Osteoblast (primary cell): ENCODE data around the gene CKAP2L. TPM values are rescaled to one million over a fixed set of nuclear protein-coding genes. Genes with fewer than 3 reads are reported as not detected.
A peak's percentile ranks its signal among the peaks of the same experiment; 100 is the strongest.
"Not testable (repeated sequence)": the region's sequence is repeated elsewhere in the genome, so short reads cannot be mapped to it uniquely, and the experiment has no call there.

ENCODE experiments used
- DNase-seq: peaks from one replicate; pipeline ENCODE4 v3.0.0; 2011; ENCODE audit warnings: low spot score, mixed read lengths; ENCODE audit not compliant: insufficient read length; ENCODE audit errors: missing footprints
- H2AFZ ChIP-seq: 2 replicates; pipeline ENCODE4 v1.6.0; 2011; ENCODE audit warnings: mild to moderate bottlenecking, low read length
- H3K27ac ChIP-seq: 2 replicates; pipeline ENCODE4 v1.5.1; 2011; ENCODE audit warnings: mild to moderate bottlenecking, low read depth, low read length, moderate library complexity
- H3K27me3 ChIP-seq: 2 replicates; pipeline ENCODE4 v1.6.0; 2012; ENCODE audit warnings: mild to moderate bottlenecking, control low read depth, inconsistent platforms, low read length, moderate library complexity; ENCODE audit not compliant: insufficient read depth
- H3K36me3 ChIP-seq: 2 replicates; pipeline ENCODE4 v1.5.1; 2011; ENCODE audit warnings: mild to moderate bottlenecking, low read length, control low read depth, moderate library complexity; ENCODE audit not compliant: insufficient read depth
- H3K4me1 ChIP-seq: 2 replicates; pipeline ENCODE4 v1.5.1; 2011; ENCODE audit warnings: mild to moderate bottlenecking, low read length, control low read depth, moderate library complexity; ENCODE audit not compliant: insufficient read depth
- H3K4me2 ChIP-seq: 2 replicates; pipeline ENCODE4 v1.6.0; 2011; ENCODE audit warnings: mild to moderate bottlenecking, low read length; ENCODE audit not compliant: insufficient read depth
- H3K4me3 ChIP-seq: fragments of 200-600 bp; sonication (generic); 3 replicates; pipeline ENCODE4 v1.5.1; 2012; ENCODE audit warnings: mild to moderate bottlenecking, low read length, inconsistent platforms; ENCODE audit not compliant: insufficient read depth
- H3K79me2 ChIP-seq: 2 replicates; pipeline ENCODE4 v1.6.0; 2012; ENCODE audit warnings: mild to moderate bottlenecking, low read length, control low read depth, inconsistent platforms; ENCODE audit not compliant: insufficient read depth
- H3K9me3 ChIP-seq: 2 replicates; pipeline ENCODE4 v1.5.1; 2011; ENCODE audit warnings: low read depth, low read length, control low read depth
- H4K20me1 ChIP-seq: 2 replicates; pipeline ENCODE4 v1.6.0; 2012; ENCODE audit warnings: mild to moderate bottlenecking, low read length, control low read depth; ENCODE audit not compliant: insufficient read depth
- total RNA-seq: library from RNA; depleted of rRNA; stranded (reverse); fragments of >200 nt; gene quantifications from 2 replicates; pipeline ENCODE4 v1.2.3, GENCODE V29; 2012
- TF ChIP-seq, protein P1 (sequence below): IDR thresholded peaks from 2 replicates; pipeline ENCODE4 v1.5.1; 2011; ENCODE audit warnings: mild to moderate bottlenecking, low read depth, low read length, moderate library complexity; ENCODE audit errors: extremely low read depth

CKAP2L gene
- total RNA-seq, 1 donor = 1.1 TPM

DNA sequence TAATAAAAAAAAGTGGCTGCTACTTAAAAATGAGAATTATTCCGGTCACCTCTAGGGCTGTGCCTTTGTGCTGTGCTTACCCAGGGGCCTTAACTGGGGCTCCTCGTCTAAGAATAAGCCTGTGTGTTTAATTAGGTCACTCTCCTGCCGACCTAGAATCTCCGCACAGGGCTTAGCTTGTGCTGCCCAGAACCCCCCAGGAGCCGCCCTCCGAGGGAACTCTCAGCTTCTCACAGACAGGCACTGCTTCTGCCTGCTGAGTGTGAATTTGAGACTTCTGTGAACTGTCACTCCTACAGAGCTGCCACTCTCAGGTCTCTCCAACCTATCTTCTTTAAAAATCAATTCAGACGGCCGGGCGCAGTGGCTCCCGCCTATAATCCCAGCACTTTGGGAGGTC is 55.4 kb downstream of the CKAP2L start:
- Histone ChIP-seq H3K36me3 (no peaks in the 10 kb centered on the region), H3K4me3 (no peak overlapping the region), H3K27ac (no peak overlapping the region), H3K27me3 (no peaks in the 10 kb centered on the region), H3K4me1 (peaks cover 22% of the 10 kb centered on the region), H4K20me1 (no peaks in the 10 kb centered on the region), H3K4me2 (no peak overlapping the region), H3K79me2 (no peaks in the 10 kb centered on the region), H3K9me3 (no peaks in the 10 kb centered on the region), H2AFZ (no peak overlapping the region)
- no peak for DNase-seq
- TF ChIP-seq, protein P1, sequence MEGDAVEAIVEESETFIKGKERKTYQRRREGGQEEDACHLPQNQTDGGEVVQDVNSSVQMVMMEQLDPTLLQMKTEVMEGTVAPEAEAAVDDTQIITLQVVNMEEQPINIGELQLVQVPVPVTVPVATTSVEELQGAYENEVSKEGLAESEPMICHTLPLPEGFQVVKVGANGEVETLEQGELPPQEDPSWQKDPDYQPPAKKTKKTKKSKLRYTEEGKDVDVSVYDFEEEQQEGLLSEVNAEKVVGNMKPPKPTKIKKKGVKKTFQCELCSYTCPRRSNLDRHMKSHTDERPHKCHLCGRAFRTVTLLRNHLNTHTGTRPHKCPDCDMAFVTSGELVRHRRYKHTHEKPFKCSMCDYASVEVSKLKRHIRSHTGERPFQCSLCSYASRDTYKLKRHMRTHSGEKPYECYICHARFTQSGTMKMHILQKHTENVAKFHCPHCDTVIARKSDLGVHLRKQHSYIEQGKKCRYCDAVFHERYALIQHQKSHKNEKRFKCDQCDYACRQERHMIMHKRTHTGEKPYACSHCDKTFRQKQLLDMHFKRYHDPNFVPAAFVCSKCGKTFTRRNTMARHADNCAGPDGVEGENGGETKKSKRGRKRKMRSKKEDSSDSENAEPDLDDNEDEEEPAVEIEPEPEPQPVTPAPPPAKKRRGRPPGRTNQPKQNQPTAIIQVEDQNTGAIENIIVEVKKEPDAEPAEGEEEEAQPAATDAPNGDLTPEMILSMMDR = no peak

DNA sequence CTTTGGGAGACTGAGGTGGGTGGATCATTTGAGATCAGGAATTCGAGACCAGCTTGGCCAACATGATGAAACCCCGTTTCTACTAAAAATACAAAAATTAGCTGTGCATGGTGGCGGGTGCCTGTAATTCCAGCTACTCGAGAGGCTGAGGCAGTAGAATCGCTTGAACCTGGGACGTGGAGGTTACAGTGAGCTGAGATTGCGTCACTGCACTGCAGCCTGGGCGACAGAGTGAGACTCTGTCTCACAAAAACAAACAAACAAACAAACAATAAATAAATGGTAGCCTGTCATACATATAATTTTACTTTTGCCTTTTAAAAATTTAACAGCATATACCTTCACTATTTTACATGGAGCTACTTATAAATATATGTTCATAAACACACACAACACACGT is 57.5 kb downstream of the CKAP2L start:
- not testable (repeated sequence) for H4K20me1 ChIP-seq

DNA sequence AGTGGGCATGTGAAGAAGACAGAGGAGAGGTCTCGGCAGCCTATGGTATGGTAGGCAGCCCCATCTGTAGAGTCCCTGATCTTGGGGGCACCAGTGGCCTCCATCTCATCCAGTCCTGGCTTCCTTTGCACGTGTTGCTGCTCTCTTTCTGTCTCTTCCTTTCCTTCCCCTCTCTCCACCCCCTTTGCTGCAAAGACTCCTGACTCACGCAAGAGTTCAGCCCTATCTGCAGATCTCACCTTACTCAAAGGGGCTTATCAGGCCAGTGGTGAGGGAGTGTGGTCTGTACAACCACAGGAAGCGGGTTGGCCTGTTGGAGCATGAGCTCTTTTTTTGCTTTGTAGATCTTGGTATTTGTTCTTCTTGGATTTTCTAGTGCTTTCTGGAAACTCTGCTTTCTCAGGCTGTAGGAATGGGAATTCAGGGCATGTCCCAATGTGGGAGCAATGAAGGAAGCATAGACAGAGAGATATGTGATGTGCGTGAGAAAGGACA is 58.2 kb downstream of the CKAP2L start:
- Histone ChIP-seq H3K27me3 (no peaks in the 10 kb centered on the region), H3K9me3 (no peaks in the 10 kb centered on the region), H2AFZ (no peak overlapping the region), H4K20me1 (no peaks in the 10 kb centered on the region), H3K4me1 (peaks cover 7% of the 10 kb centered on the region), H3K36me3 (no peaks in the 10 kb centered on the region), H3K79me2 (no peaks in the 10 kb centered on the region), H3K27ac (no peak overlapping the region), H3K4me3 (no peak overlapping the region), H3K4me2 (no peak overlapping the region)
- peak; percentile 6 for DNase-seq
- TF ChIP-seq, protein P1 = no peak

More for the DNA sequence above, 57.5 kb downstream of the CKAP2L start:
- not testable (repeated sequence) for H3K27ac ChIP-seq, H2AFZ ChIP-seq, H3K4me2 ChIP-seq, H3K27me3 ChIP-seq, H3K4me1 ChIP-seq, H3K4me3 ChIP-seq, H3K36me3 ChIP-seq, H3K9me3 ChIP-seq, H3K79me2 ChIP-seq, DNase-seq

DNA sequence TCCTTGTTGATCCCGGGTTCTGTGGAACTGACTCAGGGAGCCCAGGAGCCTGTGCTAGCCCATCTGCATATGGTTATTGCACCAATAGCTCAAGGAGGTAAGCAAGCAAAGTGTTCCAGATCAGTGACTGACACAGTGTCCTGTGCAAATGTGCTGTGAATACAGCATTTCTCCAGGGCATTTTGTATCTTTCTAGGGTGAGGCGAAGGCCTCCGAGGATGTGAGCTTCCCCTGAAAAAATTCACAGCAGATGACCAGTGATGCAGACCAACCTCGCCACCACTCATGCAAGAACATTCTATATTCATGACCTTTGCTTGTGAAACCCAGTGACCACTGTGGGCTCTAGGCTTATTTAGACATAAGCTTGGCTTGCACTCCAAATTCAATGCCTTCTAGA is 58.8 kb downstream of the CKAP2L start:
- no peaks in the 10 kb centered on the region for H3K36me3 ChIP-seq
- DNase-seq = no peak
- H3K27me3 ChIP-seq = no peaks in the 10 kb centered on the region
- peaks cover 7% of the 10 kb centered on the region for H3K4me1 ChIP-seq
- no peaks in the 10 kb centered on the region for H4K20me1 ChIP-seq
- TF ChIP-seq, protein P1 = no peak
- no peak overlapping the region for H3K4me3 ChIP-seq
- H2AFZ ChIP-seq = no peak overlapping the region
- no peak overlapping the region for H3K4me2 ChIP-seq
- no peaks in the 10 kb centered on the region for H3K79me2 ChIP-seq
- no peak overlapping the region for H3K27ac ChIP-seq
- no peaks in the 10 kb centered on the region for H3K9me3 ChIP-seq

DNA sequence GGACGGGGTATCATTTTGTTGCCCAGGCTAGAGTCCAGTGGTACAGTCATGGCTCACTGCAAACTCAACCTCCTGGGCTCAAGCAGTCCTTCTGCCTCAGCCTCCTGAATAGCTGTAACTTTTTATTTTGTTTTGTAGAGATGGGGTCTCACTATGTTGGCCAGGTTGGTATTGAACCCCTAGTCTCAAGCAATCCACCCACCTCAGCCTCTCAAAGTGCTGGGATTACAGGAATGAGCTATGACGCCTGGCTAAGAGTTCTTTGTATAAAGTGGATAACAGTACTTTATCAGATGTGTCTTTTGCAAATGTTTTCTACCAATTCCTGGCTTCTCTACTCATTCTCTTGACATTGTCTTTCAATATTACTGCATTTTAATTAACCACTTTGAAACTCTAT is 60.7 kb downstream of the CKAP2L start:
- Histone ChIP-seq H2AFZ (no peak overlapping the region), H4K20me1 (no peaks in the 10 kb centered on the region), H3K9me3 (no peaks in the 10 kb centered on the region), H3K4me3 (no peak overlapping the region), H3K27me3 (no peaks in the 10 kb centered on the region), H3K4me2 (no peak overlapping the region), H3K4me1 (peaks cover 7% of the 10 kb centered on the region), H3K79me2 (no peaks in the 10 kb centered on the region), H3K27ac (no peak overlapping the region), H3K36me3 (no peaks in the 10 kb centered on the region)
- no peak for DNase-seq
- TF ChIP-seq, protein P1 = no peak
